ENCODE data around the gene ZNF716.

ZNF716 gene

GRCh38 chr7:57423768-57424167, 26.2 kb upstream of the ZNF716 start:
- no peaks in the 10 kb centered on the region for H3K79me1 ChIP-seq (replicated peaks; ENCODE audit: low read length, poor library complexity, severe bottlenecking)

GRCh38 chr7:57424515-57425238, 25.3 kb upstream of the ZNF716 start:
- H3K27ac ChIP-seq (ENCODE audit: low read length, poor library complexity, severe bottlenecking) = no peak overlapping the region
- no peak overlapping the region for H2AFZ ChIP-seq (ENCODE audit: low read depth, low read length)
- no peak overlapping the region for H3K9ac ChIP-seq (ENCODE audit: low read length)
- no peak overlapping the region for H2BK5ac ChIP-seq (ENCODE audit: low read depth, low read length, poor library complexity, severe bottlenecking)
- H3K4me2 ChIP-seq (ENCODE audit: low read length, poor library complexity, severe bottlenecking) = no peak overlapping the region
- H3K23ac ChIP-seq (ENCODE audit: low read length in 2 of 2) = no peak overlapping the region
- no peak overlapping the region for H3K4ac ChIP-seq (ENCODE audit: low read depth in 1 of 2, low read length in 2 of 2)
- no peak overlapping the region for H3K14ac ChIP-seq (ENCODE audit: low read length in 2 of 2)
- no peaks in the 10 kb centered on the region for H3K4me1 ChIP-seq (ENCODE audit: control insufficient read depth, insufficient read depth, low read depth, low read length)
- no peak overlapping the region for H4K8ac ChIP-seq (ENCODE audit: low read length)
- H3K79me1 ChIP-seq (replicated peaks; ENCODE audit: low read length, poor library complexity, severe bottlenecking) = no peaks in the 10 kb centered on the region
- H3K18ac ChIP-seq (ENCODE audit: low read depth in 1 of 2, low read length in 2 of 2) = no peak overlapping the region
- no peak overlapping the region for H2BK15ac ChIP-seq (ENCODE audit: low read depth, poor library complexity, severe bottlenecking)
- DNase-seq = no peak
- H3K9me3 ChIP-seq (ENCODE audit: control insufficient read depth, low read length) = peaks cover 34% of the 10 kb centered on the region
- WGBS = 94% methylated on average over 89 of the region's 89 CpGs
- no peaks in the 10 kb centered on the region for H3K27me3 ChIP-seq (ENCODE audit: control insufficient read depth in 1 of 2, insufficient read depth in 1 of 2, low read length in 2 of 2)
- no peak overlapping the region for H4K91ac ChIP-seq (ENCODE audit: low read length)
- H2BK120ac ChIP-seq (ENCODE audit: low read depth, low read length) = no peak overlapping the region
- H3K36me3 ChIP-seq (ENCODE audit: control insufficient read depth in 1 of 2, insufficient read depth in 2 of 2, low read depth in 1 of 2, low read length in 2 of 2) = peaks cover 0 to 4% of the 10 kb centered on the region in 2 experiments
- no peak overlapping the region for H2BK12ac ChIP-seq (ENCODE audit: low read length in 2 of 2)
- no peak overlapping the region for H2AK5ac ChIP-seq (ENCODE audit: low read length, severe bottlenecking)
- H3K4me3 ChIP-seq (ENCODE audit: insufficient read depth in 1 of 2, low read depth in 1 of 2, low read length in 2 of 2) = no peak overlapping the region

More at GRCh38 chr7:57423768-57424167, 26.2 kb upstream of the ZNF716 start:
- no peak overlapping the region for H4K8ac ChIP-seq (ENCODE audit: low read length)
- no peak overlapping the region for H2AK5ac ChIP-seq (ENCODE audit: low read length, severe bottlenecking)
- no peak overlapping the region for H3K4ac ChIP-seq (ENCODE audit: low read depth in 1 of 2, low read length in 2 of 2)
- no peaks in the 10 kb centered on the region for H3K4me1 ChIP-seq (ENCODE audit: control insufficient read depth, insufficient read depth, low read depth, low read length)
- no peak overlapping the region for H2BK12ac ChIP-seq (ENCODE audit: low read length in 2 of 2)
- WGBS = 58% methylated on average over 2 of the region's 3 CpGs
- no peak overlapping the region for H2BK15ac ChIP-seq (ENCODE audit: low read depth, poor library complexity, severe bottlenecking)
- no peak overlapping the region for H3K14ac ChIP-seq (ENCODE audit: low read length in 2 of 2)
- DNase-seq = no peak
- H2BK120ac ChIP-seq (ENCODE audit: low read depth, low read length) = no peak overlapping the region
- no peak overlapping the region for H4K91ac ChIP-seq (ENCODE audit: low read length)
- no peak overlapping the region for H3K27ac ChIP-seq (ENCODE audit: low read length, poor library complexity, severe bottlenecking)
- no peak overlapping the region for H3K23ac ChIP-seq (ENCODE audit: low read length in 2 of 2)
- no peak overlapping the region for H3K4me3 ChIP-seq (ENCODE audit: insufficient read depth in 1 of 2, low read depth in 1 of 2, low read length in 2 of 2)
- no peak overlapping the region for H2BK5ac ChIP-seq (ENCODE audit: low read depth, low read length, poor library complexity, severe bottlenecking)
- no peak overlapping the region for H3K9ac ChIP-seq (ENCODE audit: low read length)
- no peaks in the 10 kb centered on the region for H3K27me3 ChIP-seq (ENCODE audit: control insufficient read depth in 1 of 2, insufficient read depth in 1 of 2, low read length in 2 of 2)
- peaks cover 36% of the 10 kb centered on the region for H3K9me3 ChIP-seq (ENCODE audit: control insufficient read depth, low read length)
- peaks cover 0 to 4% of the 10 kb centered on the region in 2 experiments for H3K36me3 ChIP-seq (ENCODE audit: control insufficient read depth in 1 of 2, insufficient read depth in 2 of 2, low read depth in 1 of 2, low read length in 2 of 2)
- no peak overlapping the region for H3K4me2 ChIP-seq (ENCODE audit: low read length, poor library complexity, severe bottlenecking)
- H2AFZ ChIP-seq (ENCODE audit: low read depth, low read length) = no peak overlapping the region
- no peak overlapping the region for H3K18ac ChIP-seq (ENCODE audit: low read depth in 1 of 2, low read length in 2 of 2)

GRCh38 chr7:57425239-57425944, 24.6 kb upstream of the ZNF716 start:
- H3K4me2 ChIP-seq (ENCODE audit: low read length, poor library complexity, severe bottlenecking) = no peak overlapping the region
- peaks cover 30% of the 10 kb centered on the region for H3K9me3 ChIP-seq (ENCODE audit: control insufficient read depth, low read length)
- no peak overlapping the region for H2BK12ac ChIP-seq (ENCODE audit: low read length in 2 of 2)
- H2AK5ac ChIP-seq (ENCODE audit: low read length, severe bottlenecking) = no peak overlapping the region
- no peak overlapping the region for H4K91ac ChIP-seq (ENCODE audit: low read length)
- H2AFZ ChIP-seq (ENCODE audit: low read depth, low read length) = no peak overlapping the region
- no peaks in the 10 kb centered on the region for H3K4me1 ChIP-seq (ENCODE audit: control insufficient read depth, insufficient read depth, low read depth, low read length)
- DNase-seq = no peak
- H3K27ac ChIP-seq (ENCODE audit: low read length, poor library complexity, severe bottlenecking) = no peak overlapping the region
- no peak overlapping the region for H3K14ac ChIP-seq (ENCODE audit: low read length in 2 of 2)
- peaks cover 0 to 4% of the 10 kb centered on the region in 2 experiments for H3K36me3 ChIP-seq (ENCODE audit: control insufficient read depth in 1 of 2, insufficient read depth in 2 of 2, low read depth in 1 of 2, low read length in 2 of 2)
- 91% methylated on average over 39 of the region's 39 CpGs for WGBS
- H3K23ac ChIP-seq (ENCODE audit: low read length in 2 of 2) = no peak overlapping the region
- H3K4me3 ChIP-seq (ENCODE audit: insufficient read depth in 1 of 2, low read depth in 1 of 2, low read length in 2 of 2) = no peak overlapping the region
- no peak overlapping the region for H3K18ac ChIP-seq (ENCODE audit: low read depth in 1 of 2, low read length in 2 of 2)
- no peak overlapping the region for H2BK5ac ChIP-seq (ENCODE audit: low read depth, low read length, poor library complexity, severe bottlenecking)
- H2BK15ac ChIP-seq (ENCODE audit: low read depth, poor library complexity, severe bottlenecking) = no peak overlapping the region
- H3K79me1 ChIP-seq (replicated peaks; ENCODE audit: low read length, poor library complexity, severe bottlenecking) = no peaks in the 10 kb centered on the region
- no peak overlapping the region for H2BK120ac ChIP-seq (ENCODE audit: low read depth, low read length)
- H3K4ac ChIP-seq (ENCODE audit: low read depth in 1 of 2, low read length in 2 of 2) = no peak overlapping the region
- H3K9ac ChIP-seq (ENCODE audit: low read length) = no peak overlapping the region
- H4K8ac ChIP-seq (ENCODE audit: low read length) = no peak overlapping the region
- H3K27me3 ChIP-seq (ENCODE audit: control insufficient read depth in 1 of 2, insufficient read depth in 1 of 2, low read length in 2 of 2) = no peaks in the 10 kb centered on the region

GRCh38 chr7:57425969-57426628, 23.9 kb upstream of the ZNF716 start:
- no peaks in the 10 kb centered on the region for H3K79me1 ChIP-seq (replicated peaks; ENCODE audit: low read length, poor library complexity, severe bottlenecking)
- H3K4ac ChIP-seq (ENCODE audit: low read depth in 1 of 2, low read length in 2 of 2) = no peak overlapping the region
- no peak overlapping the region for H2AK5ac ChIP-seq (ENCODE audit: low read length, severe bottlenecking)
- no peaks in the 10 kb centered on the region for H3K27me3 ChIP-seq (ENCODE audit: control insufficient read depth in 1 of 2, insufficient read depth in 1 of 2, low read length in 2 of 2)
- no peak overlapping the region for H2AFZ ChIP-seq (ENCODE audit: low read depth, low read length)
- no peak for DNase-seq
- no peak overlapping the region for H3K4me3 ChIP-seq (ENCODE audit: insufficient read depth in 1 of 2, low read depth in 1 of 2, low read length in 2 of 2)
- H3K4me2 ChIP-seq (ENCODE audit: low read length, poor library complexity, severe bottlenecking) = no peak overlapping the region
- peaks cover 0 to 4% of the 10 kb centered on the region in 2 experiments for H3K36me3 ChIP-seq (ENCODE audit: control insufficient read depth in 1 of 2, insufficient read depth in 2 of 2, low read depth in 1 of 2, low read length in 2 of 2)
- H3K9me3 ChIP-seq (ENCODE audit: control insufficient read depth, low read length) = peaks cover 36% of the 10 kb centered on the region
- WGBS = 80% methylated on average over 28 of the region's 29 CpGs
- no peak overlapping the region for H2BK15ac ChIP-seq (ENCODE audit: low read depth, poor library complexity, severe bottlenecking)
- no peak overlapping the region for H3K9ac ChIP-seq (ENCODE audit: low read length)
- H3K27ac ChIP-seq (ENCODE audit: low read length, poor library complexity, severe bottlenecking) = no peak overlapping the region
- no peaks in the 10 kb centered on the region for H3K4me1 ChIP-seq (ENCODE audit: control insufficient read depth, insufficient read depth, low read depth, low read length)
- H2BK5ac ChIP-seq (ENCODE audit: low read depth, low read length, poor library complexity, severe bottlenecking) = no peak overlapping the region
- H3K14ac ChIP-seq (ENCODE audit: low read length in 2 of 2) = no peak overlapping the region
- no peak overlapping the region for H4K91ac ChIP-seq (ENCODE audit: low read length)
- H3K18ac ChIP-seq (ENCODE audit: low read depth in 1 of 2, low read length in 2 of 2) = no peak overlapping the region
- no peak overlapping the region for H3K23ac ChIP-seq (ENCODE audit: low read length in 2 of 2)
- H2BK120ac ChIP-seq (ENCODE audit: low read depth, low read length) = no peak overlapping the region
- H2BK12ac ChIP-seq (ENCODE audit: low read length in 2 of 2) = no peak overlapping the region
- H4K8ac ChIP-seq (ENCODE audit: low read length) = no peak overlapping the region

Measured in mesenchymal stem cell (in vitro differentiated cells and primary cell).